H54 (cell line): ENCODE measurements around the gene RASSF7.

Experiments used
- DNase-seq: peaks from one replicate; pipeline ENCODE4 v3.0.0; 2011; ENCODE audit warnings: low spot score, mixed read lengths; ENCODE audit not compliant: insufficient read length
- FAIRE-seq: peaks from 3 replicates; lab custom pipeline; 2011; peaks lifted over from hg19 to GRCh38; lab: Jason Lieb, UNC
- POLR2A ChIP-seq: IDR thresholded peaks from 2 replicates; pipeline ENCODE4 v1.6.1; 2011; ENCODE audit warnings: low read depth, mild to moderate bottlenecking, low read length

RASSF7 gene

DNA sequence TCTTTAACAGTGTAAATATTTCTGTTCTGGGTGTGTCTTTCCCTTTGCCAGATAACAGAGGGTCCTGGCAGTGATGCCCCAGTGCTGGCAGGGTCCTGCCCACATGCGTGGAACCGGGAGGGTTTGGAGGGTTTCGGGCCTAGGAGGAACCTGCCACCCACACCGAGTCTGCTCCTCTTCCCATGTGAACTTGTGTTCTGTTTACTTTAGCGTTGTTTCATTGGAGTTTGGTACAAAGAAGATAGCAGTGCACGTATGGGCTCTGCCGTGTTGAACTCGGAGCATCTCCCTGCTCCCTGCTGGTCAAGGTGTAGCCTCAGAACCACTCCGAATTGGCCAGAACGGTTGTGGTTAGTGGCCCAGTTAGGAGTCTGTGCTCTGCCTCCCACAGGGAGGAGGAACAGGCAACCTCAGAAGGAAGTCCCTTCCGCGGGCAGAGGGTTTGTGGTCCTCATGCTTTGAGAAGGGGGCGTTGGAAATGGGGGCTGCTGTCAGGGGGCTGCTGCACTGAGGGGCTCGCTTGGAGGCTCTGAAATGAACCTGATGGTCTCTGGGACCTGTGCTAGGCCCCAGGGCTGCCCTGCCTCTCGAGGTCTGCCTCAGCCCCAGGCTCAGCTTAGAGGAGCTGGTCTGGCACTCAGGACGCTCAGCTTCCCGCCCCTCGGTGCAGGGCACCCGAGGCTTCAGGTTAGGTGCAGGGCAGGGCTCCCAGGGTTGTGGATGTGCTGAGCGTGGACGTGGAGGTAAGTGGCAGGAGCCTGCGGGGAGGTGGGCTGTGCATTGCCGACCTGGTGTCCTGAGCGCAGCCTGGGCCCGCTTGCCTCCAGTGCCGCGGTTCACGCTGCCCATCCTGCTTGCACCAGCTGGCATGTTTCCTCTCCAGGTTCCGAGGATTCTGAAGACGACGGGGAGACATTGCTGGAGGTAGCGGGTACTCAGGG lies 25.9 kb downstream of the RASSF7 start:
- TF ChIP-seq POLR2A, result no peak
- no peak for DNase-seq
- FAIRE-seq, result no peak

DNA sequence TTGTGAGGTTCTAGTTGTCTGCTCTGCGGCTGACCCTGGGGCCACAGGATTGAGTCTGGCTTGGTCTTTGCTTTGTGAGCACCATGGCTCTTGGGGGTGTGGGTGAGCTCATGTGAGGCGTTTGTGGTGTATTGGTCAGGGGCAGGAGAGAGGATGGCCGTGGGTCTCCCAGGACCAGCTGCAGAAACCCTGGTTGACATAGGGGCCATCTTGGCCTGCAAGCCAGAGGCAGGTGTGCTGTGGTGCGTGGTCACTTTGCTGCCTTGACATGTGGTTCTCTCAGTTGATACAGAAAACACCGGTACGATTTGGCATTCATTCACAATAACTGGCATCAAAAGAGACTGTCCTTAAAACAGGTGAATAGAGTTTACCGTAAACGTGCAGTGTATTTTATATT lies 26.8 kb downstream of the RASSF7 start:
- no peak for TF ChIP-seq POLR2A
- no peak for FAIRE-seq
- no peak for DNase-seq

DNA sequence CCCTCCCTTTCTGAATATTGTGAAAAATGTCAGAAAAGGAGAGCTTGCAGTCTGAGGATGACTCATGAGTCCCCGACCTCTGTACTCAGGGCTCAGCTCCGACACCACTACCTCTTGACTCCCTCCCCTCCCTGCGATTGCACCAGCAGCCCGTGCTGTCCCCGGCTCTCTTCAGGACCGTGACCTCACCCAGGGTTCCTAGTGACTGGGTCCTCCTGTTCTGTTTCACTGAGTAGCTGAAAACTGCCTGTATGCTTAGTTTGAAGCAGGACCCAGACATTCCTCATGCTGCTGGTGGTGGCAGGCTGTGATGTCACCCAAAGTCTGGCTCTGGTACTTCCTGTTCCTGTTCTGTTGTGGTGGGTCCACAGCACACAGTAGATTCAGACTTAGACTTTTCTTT lies 27.2 kb downstream of the RASSF7 start:
- no peak for TF ChIP-seq POLR2A
- FAIRE-seq (no peak), DNase-seq (peak; percentile 71)

DNA sequence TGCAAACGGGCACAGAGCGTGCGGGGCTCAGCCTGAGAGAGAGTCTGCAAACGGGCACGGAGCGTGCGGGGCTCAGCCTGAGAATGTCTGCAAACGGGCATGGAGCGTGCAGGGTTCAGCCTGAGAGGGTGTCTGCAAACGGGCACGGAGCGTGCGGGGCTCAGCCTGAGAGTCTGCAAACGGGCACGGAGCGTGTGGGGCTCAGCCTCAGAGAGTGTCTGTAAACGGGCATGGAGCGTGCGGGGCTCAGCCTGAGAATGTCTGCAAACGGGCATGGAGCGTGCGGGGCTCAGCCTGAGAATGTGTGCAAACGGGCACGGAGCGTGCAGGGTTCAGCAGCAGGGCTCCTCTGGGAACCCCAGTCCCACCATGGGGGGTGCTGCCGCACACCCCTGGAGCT lies 29.0 kb downstream of the RASSF7 start:
- TF ChIP-seq POLR2A, result no peak
- DNase-seq, result no peak
- no peak for FAIRE-seq

- TF ChIP-seq POLR2A, result no peak
- DNase-seq (no peak), FAIRE-seq (no peak)
These were observed 30.2 kb downstream of the RASSF7 start for GRCh38 chr11:590997-591396.

DNA sequence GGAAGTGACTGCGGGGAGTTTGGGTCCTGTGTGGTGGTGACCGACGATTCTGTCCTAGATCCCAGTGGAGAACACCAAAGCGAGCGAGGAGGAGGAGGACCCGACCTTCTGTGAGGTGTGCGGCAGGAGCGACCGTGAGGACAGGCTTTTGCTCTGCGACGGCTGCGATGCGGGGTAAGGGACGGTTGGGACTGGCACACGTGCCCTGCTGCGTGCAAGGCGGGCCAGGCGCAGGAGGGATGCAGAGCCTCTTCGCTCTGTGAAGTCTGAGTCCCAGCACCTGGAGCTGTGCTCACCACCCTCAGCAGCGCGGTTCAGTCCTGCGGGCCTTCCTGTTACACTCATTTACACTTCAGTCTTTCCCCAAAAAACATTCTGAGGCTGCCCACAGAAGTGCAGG lies 31.7 kb downstream of the RASSF7 start:
- no peak for TF ChIP-seq POLR2A
- no peak for FAIRE-seq

DNA sequence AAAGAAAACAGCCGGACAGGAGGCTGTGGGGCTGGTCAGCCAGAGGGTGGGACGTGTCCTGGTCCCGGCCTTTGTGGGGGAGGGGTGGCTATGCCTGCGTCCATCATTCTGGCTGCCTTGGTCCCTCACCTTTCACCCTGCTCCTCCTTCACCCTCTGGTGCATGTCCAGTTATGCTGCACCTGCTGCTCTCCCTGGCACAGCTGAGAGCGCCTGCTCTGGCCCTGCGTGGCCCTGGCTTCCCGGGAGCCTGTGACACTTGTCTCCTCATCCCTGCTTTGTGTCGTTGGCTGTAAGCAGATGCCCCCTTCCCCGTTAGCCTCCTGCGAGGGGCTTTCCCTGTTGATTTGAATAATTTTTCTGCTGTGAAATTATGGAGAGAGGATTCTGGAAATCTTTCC lies 32.1 kb downstream of the RASSF7 start:
- TF ChIP-seq POLR2A, result 0 out of 2 replicates have a peak, but pooled peaks have one; percentile 6
- no peak for DNase-seq
- no peak for FAIRE-seq

More for the DNA sequence above, 31.7 kb downstream of the RASSF7 start:
- DNase-seq, result no peak

DNA sequence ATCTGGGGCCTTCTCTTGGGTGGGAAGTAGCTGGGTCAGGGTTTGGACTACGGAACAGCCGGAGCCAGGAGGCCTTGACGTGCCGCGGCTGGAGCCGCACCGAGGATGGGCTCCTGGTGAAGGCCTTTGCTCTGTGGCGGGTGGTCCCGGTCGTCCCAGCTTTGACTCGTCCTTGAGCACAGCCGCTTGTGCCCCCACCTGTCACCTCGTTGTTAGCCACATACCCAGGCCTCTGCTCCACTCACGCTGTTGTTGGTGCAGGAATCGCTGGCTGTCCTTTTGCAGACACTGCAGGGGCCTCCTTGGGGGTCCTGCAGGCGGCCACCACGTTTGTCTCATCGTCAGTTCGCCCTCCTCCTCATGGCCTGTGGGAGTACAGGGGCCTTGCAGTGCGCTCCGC lies 32.6 kb downstream of the RASSF7 start:
- no peak for DNase-seq
- no peak for TF ChIP-seq POLR2A
- FAIRE-seq, result no peak

- FAIRE-seq (no peak), DNase-seq (no peak)
These were observed 34.6 kb downstream of the RASSF7 start for GRCh38 chr11:595400-595799.

GRCh38 chr11:596374-596773 lies 35.6 kb downstream of the RASSF7 start:
- no peak for TF ChIP-seq POLR2A
- DNase-seq (no peak), FAIRE-seq (no peak)

More at GRCh38 chr11:595400-595799, 34.6 kb downstream of the RASSF7 start:
- no peak for TF ChIP-seq POLR2A

DNA sequence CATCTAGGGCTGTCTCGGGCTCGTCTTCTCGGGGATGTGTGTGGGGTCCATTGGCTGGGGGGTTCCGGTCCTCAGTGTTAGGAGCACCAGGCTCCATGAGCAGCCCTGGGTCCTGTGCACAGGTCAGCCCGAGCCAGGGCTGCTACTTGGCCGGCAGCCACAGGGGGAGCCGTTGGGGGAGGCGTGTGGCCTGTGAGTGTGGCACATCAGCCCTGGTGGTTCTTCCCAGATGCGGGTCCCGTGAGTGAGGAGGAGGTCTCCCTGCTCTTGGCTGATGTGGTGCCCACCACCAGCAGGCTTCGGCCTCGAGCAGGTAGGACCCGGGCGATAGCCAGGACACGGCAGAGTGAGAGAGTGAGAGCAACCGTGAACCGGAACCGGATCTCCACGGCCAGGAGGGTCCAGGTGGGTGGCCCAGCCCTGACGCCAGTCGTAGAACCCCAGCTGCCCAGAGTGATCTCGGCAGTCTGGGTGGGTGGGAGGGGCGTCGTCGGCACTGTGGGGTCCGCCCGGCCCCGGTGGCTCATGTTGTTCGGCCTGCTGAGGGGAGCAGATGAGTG lies 36.5 kb downstream of the RASSF7 start:
- DNase-seq (no peak), FAIRE-seq (no peak)
- no peak for TF ChIP-seq POLR2A

DNA sequence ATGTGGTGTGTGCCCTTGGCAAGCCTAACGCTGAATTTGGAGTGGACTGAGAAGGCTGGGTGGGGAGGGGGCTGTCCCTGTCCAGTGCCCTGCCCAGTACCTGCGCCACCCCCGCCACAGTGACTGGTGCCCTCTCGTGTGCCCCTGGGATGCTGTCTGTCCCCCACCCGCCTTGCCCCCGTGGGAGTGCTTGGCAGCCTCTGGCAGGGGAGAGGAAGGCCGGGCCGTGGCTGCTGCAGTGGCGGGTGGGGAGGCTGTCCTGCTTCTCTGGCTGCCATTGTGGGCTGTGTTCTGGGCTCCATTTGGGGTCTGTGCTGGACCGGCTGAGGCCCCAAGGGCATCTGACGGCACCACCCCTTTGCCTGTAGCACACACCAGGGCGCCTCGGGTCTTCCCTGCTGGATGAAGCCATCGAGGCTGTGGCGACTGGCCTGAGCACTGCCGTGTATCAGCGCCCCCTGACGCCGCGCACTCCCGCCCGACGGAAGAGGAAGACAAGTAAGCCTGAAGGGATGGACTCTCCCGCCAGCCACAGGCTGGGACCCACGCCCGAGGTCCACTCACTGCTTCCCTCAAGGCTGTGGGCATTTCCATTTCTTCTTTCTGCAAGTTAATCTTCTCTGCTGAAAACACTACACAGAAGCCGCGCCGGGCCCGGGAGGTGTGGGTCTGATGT lies 37.4 kb downstream of the RASSF7 start:
- TF ChIP-seq POLR2A, result no peak
- FAIRE-seq (no peak), DNase-seq (no peak)

DNA sequence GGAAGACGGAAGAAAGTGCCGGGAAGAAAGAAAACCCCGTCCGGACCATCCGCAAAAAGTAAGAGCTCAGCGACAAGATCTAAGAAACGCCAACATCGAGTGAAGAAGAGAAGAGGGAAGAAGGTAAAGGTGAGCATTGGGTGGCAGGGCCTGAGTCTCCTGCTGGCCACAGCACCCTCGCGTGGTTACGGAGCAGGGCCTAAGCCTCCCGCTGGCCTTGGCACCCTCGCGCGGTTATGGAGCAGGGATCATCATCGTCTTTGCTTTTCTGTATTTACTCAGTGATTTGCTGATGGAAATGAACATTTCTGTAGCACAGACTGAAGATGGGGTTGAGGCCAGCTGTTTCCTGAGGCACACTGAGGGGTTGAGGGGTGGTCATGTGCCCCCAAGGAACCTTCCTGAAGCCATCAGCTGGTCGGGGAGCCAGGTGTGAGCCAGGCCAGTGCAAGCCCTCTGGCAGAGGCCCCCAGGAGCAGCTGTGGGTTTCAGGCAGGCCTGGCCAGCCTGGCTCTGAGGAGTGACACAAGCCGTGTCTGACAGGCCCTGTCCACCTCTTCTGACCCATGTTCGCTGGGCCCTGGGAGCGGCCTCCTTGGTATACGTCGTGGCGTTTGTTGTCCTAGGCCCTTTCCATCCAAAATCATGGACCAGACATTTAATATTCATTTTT lies 40.9 kb downstream of the RASSF7 start:
- FAIRE-seq, result no peak
- no peak for TF ChIP-seq POLR2A
- DNase-seq, result no peak

GRCh38 chr11:603154-603553 lies 42.4 kb downstream of the RASSF7 start:
- FAIRE-seq (no peak), DNase-seq (no peak)
- no peak for TF ChIP-seq POLR2A
